ENCODE results near the gene EPS8L2.

Gene EPS8L2

DNA sequence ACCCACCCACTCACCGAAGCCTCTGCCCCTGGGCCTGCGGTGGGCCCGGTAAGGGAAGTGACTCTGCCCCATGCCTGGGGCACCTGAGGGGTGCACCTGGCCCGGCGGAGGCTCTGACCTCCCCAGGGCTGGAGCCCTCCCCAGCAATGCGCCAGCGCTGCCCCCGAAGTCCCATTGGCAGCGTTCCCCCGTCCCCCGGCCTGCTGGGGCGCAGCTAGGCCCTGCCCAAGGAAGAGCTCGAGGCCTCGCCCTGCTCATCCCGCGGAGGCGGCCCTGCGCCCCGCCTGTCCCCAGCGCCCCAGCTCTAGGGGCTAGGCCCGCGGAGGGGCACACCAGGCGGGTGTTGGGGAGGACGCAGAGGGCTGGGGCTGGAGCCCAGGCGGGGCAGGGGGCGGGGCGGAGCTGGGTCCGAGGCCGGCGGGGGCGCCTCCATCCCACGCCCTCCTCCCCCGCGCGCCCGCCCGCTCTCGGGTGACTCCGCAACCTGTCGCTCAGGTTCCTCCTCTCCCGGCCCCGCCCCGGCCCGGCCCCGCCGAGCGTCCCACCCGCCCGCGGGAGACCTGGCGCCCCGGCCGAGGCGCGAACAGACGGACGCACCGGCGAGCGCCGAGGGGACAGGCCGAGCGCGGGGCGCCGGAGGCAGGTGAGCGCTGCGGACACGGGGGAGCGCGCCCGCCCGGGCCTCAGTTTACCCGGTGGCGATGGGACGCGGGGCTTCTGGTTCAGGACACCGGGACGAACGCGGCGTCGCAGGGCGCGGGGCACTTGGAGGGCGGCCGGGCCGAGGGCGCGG lies at the start of gene EPS8L2:
Gene EPS8L2, plus strand, starts transcription at position 586 of the 793 bp plus-strand sequence. CDS start 3,177 bp downstream, outside the sequence.
- no peak for DNase-seq (ENCODE audit: low read depth)

GRCh38 chr11:656426-656825 lies 49.6 kb upstream of the EPS8L2 start:
- DNase-seq (ENCODE audit: low read depth), result no peak

DNA sequence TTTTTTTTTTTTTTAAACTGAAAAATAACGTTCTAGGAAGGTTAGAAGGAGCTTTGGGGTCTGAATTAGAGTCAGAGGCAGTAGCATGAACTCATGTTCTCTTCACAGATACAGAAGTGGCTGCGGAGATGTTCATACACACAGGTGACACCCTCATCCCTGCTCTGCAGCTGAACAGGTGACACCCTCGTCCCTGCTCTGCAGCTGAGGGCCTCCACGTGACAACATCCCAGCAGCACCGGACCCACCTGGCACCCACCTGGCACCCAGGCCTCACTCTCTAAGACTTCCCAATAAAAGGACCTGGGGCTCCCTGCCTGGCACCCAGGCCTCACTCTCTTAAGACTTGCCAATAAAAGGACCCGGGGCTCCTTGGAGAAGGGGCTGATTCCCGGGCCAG lies 49.2 kb upstream of the EPS8L2 start:
- DNase-seq (ENCODE audit: low read depth), result no peak

DNA sequence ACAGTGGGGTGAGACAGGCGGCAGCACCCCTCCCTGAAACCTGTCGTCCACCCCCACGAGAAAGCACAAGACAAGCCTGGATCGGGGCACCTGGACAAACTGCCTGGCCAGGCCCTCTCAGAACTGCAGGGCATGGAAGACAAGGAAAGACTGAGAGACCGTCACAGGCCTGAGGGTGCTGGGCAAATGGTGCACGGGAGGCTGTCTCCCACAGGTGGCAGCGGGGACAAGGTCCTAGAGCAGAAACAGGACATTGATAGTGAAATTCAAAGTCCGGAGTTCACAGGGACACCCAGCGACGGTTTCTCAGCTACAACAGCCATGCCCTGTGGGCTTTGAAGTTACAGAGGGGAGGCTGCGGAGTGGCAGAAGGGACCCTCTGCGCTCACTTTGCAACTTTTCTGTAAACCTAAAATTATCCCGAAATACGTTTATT lies 48.3 kb upstream of the EPS8L2 start:
- no peak for DNase-seq (ENCODE audit: low read depth)

GRCh38 chr11:659532-660085 lies 46.4 kb upstream of the EPS8L2 start:
- DNase-seq (ENCODE audit: low read depth), result no peak

DNA sequence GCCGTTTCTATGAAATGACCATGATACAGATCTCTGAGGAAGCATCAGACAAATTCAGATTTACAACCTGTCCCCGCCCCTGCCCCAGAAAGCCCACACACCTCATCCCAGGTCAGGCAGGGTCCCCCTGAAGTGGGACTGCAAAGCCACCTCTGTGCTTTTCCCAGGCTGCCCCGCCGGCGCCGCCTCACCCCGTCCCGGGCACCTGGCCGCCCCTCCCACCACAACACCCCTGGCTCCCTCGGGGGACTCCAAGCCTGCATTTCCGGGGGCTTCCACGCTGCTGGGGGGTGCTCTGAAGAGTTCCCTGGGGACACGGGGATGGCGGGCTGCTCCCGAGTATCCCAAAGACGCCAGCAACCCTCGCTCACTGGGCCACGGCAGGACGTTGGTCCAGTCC lies 45.8 kb upstream of the EPS8L2 start:
- no peak for DNase-seq (ENCODE audit: low read depth)

DNA sequence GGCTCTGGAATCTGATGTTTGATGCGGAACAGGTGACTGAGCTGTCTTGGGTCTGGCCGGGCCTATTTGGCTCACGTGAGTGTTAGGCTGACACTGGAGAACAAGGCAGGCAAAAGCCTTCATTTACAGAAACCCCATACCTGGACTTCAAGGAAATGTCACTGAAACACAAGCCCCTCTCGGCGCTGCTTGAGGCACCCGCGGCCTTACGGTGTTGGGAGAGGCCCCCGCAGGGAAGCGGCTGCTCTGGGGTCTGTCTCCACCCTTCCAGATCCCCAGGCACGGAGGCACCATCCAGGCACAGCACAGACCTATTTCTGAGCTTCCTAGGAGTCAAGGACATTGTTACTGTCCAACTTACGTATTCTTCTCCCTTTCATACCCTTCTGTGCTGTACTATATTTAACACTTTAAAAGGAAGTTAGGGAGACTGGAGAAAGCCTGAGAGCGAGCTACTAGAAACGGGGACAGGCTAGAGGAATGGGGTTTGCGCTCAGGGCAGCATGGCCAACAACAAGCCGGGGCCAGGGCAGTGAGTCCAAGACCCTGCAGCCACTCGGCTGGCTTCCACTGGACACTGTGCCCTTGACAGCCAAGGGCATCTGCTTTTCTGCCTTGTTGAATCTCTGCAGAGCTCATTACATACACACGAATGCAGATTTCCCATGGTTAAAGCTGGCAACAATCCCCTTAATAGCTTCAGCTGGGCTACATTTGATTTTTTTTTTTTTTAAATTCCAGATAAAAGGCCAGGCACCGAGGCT lies 45.2 kb upstream of the EPS8L2 start:
- DNase-seq (ENCODE audit: low read depth), result no peak

DNA sequence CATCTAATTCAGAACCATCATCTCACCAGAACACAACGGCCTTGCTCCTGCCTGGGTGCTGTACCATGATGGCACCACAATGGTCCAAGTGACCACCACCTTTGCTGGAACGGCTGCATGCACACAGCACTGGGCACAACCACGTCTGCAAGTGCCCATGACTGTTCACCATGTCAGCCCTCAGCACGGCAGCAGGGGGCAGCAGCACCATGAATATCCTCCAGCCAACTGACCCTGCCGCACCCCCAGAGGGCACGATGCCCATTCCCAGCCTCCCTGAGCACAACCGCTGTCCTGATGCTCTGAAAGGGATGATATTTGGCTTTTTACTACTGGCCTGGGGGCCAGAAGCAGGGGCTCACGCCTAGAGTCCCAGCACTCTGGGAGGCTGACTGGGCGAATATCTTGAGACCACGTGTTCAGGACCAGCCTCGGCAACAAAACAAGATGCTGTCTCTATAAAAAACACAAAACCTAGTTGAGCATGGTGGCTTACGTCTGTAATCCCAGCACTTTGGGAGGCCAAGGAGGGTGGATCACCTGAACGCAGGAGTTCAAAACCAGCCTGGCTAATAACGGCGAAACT lies 43.2 kb upstream of the EPS8L2 start:
- no peak for DNase-seq (ENCODE audit: low read depth)

DNA sequence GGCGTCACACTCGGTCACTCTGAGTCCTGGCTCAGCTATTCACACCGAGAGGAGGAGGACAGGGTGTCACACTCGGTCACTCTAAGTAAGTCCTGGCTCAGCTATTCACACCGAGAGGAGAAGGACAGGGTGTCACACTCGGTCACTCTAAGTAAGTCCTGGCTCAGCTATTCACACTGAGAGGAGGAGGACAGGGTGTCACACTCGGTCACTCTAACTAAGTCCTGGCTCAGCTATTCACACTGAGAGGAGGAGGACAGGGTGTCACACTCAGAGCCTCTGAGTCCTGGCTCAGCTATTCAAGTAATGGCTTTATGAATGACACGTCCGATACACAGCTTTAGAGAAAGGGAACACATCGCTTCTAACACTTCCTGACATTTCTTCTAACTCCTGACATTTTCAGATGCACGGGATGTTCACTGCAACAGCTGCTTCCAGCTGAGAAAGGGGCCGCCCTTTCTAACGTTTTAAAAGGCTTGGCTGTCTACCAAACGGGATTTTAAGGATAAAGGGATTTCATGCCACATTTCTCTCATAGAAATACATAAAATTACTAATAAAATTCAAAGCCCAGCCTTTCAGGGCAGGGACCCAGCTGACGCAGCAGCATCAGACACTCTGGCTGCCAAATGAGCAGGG lies 40.8 kb upstream of the EPS8L2 start:
- no peak for DNase-seq (ENCODE audit: low read depth)

DNA sequence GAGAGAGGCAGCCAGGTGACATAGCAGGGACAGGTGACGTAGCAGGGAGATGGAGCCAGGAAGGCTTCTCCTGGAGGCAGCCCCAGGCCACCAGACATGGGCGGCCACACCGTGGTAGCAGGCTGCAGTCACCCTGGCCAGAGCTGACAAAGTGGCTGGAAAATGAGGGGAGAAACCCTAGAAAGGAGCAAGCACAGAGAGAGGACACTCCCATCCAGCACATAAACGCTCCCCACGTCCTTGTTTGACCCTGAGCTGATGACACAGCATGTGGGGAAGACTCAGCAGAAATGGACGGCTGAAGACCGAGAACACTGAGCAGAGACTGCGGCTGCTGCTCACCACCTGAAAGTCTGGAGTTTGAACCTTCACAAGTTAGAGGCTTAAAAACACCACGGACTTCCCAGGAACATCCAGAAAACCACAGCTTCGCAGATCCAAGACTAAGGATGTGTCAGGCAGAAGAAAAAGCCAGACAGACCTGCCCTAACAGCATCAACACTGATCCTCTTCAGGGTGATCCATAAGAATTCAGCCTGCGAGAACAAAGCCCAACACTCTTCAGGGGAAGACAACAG lies 40.2 kb upstream of the EPS8L2 start:
- no peak for DNase-seq (ENCODE audit: low read depth)

- no peak for DNase-seq (ENCODE audit: low read depth)
These were observed 32.2 kb upstream of the EPS8L2 start for GRCh38 chr11:673866-674265.

GRCh38 chr11:674406-674805 lies 31.6 kb upstream of the EPS8L2 start:
- DNase-seq (ENCODE audit: low read depth), result no peak

- no peak for DNase-seq (ENCODE audit: low read depth)
These were observed 27.7 kb upstream of the EPS8L2 start for GRCh38 chr11:678297-678696.

DNA sequence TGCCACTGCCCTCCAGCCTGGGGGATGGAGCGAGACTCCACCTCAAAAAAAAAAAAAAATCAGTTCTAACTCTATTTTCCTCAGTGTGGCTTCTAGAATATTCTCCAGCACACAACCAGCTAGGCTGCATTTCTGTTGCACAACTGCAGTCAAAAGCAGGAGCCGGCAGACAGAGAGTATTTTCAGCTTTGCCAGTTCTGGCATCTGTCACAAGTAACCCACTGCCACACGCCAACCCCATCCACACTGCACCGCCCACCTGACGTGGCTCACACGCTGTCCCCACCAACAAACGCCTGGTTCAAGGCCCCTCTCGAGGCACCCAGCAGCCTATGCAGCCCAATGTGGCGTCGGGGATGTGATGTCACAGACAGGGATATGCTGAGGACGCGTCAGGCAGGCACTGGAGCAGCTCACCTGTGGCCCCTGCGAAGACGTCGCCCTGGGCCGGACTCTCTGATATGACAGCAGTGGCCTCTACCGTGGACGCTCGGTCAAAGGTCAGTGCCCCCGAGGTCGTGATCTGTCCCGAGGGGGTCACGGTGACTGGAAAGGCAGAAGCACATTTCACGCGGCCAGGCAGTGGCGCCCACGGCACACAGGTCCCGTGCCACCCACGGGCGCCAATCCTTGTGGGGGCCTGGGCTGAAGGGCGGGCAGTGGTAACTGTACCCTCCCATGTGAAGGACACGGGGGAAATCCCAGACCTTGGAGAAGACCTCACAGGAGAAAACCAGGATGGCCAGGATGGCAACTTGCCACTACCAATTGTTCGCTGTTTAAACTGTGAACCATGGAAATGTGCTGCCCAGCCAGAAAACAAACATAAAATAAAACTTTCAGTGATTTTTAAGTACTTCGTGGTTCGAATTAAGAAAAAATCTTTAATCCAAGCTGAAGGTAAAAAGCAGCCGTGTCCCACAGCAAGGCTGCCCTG lies 26.5 kb upstream of the EPS8L2 start:
- DNase-seq (ENCODE audit: low read depth), result no peak

GRCh38 chr11:680476-680875 lies 25.6 kb upstream of the EPS8L2 start:
- DNase-seq (ENCODE audit: low read depth), result no peak

GRCh38 chr11:680970-681369 lies 25.1 kb upstream of the EPS8L2 start:
- DNase-seq (ENCODE audit: low read depth), result no peak

GRCh38 chr11:686451-687243 lies 19.4 kb upstream of the EPS8L2 start:
- no peak for DNase-seq (ENCODE audit: low read depth)

DNA sequence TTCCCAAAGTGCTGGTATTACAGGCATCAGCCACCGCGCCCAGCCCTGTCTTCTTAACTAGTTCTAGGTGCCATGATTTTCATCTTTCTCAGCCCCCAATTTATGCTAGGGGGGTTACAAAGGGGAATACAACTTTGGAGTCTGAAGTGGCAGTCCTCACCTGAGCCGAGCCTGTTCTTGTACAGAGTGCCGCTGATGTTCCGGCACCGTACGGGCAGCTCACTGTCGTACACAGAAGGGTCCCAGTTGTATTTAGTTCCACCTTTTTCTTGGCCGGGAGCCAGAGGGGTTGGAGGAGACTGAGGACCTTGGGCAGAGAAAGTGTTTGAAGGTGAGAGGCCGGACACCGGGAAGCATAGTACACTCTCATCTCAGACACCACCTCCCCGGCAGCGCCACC lies 18.3 kb upstream of the EPS8L2 start:
- DNase-seq (ENCODE audit: low read depth), result no peak

GRCh38 chr11:688681-689080 lies 17.4 kb upstream of the EPS8L2 start:
- DNase-seq (ENCODE audit: low read depth), result no peak

GRCh38 chr11:689625-690024 lies 16.4 kb upstream of the EPS8L2 start:
- no peak for DNase-seq (ENCODE audit: low read depth)

All from activated gamma-delta T cell treated with anti-CD3 and anti-CD28 coated beads, Interleukin-2, amount 50 U/mL, for 16 hours (primary cell).